ES-I3 (cell line): Measurements from ENCODE around the gene SMCO4.

Experiments
- H3K36me3 ChIP-seq: 2 replicates; pipeline ENCODE4 v1.6.1; 2013; ENCODE audit warnings: mild to moderate bottlenecking, low read length, control low read depth, moderate library complexity; ENCODE audit not compliant: insufficient read depth
- H3K4me1 ChIP-seq: 2 replicates; pipeline ENCODE4 v1.6.1; 2013; ENCODE audit warnings: mild to moderate bottlenecking, control low read depth, low read length; ENCODE audit not compliant: insufficient read depth
- H3K9ac ChIP-seq: 2 replicates; pipeline ENCODE4 v1.6.1; 2013; ENCODE audit warnings: low read depth, mild to moderate bottlenecking, low read length, moderate library complexity
- H3K9me3 ChIP-seq: 2 replicates; pipeline ENCODE4 v1.6.1; 2013; ENCODE audit warnings: mild to moderate bottlenecking, low read length, moderate library complexity; ENCODE audit not compliant: control insufficient read depth, insufficient read depth

SMCO4 gene

GRCh38 chr11:93514712-93515111, 28.5 kb downstream of the SMCO4 start:
- Histone ChIP-seq H3K4me1 (no peaks in the 10 kb centered on the region), H3K36me3 (no peaks in the 10 kb centered on the region; the same call in 1 of the 2 replicates), H3K9ac (no peak overlapping the region), H3K9me3 (no peaks in the 10 kb centered on the region)

DNA sequence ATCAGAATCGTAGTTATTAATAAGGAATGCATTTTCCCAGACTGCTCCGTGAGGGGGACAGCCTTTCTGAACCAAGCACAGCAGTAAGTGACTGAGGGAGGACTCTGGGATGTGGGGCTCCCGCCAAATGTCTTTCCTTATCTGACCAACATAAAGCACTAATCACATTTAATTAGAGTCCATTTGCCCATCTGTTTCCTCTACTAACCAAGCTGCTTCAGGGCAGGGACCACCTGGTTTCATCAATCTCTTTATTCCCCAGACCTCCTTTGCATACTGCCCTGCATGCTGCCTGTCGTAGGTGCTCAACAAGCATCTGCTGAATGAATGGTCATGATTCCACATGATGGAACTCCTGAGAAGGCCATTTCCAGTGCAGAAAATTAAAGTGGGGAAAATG, 29.4 kb downstream of the SMCO4 start:
- Histone ChIP-seq H3K9me3 (no peaks in the 10 kb centered on the region), H3K9ac (no peak overlapping the region), H3K4me1 (no peaks in the 10 kb centered on the region), H3K36me3 (no peaks in the 10 kb centered on the region)

- Histone ChIP-seq H3K9me3 (no peaks in the 10 kb centered on the region), H3K36me3 (no peaks in the 10 kb centered on the region), H3K4me1 (no peaks in the 10 kb centered on the region), H3K9ac (no peak overlapping the region)
Measured at GRCh38 chr11:93512949-93513667, 30.1 kb downstream of the SMCO4 start.

DNA sequence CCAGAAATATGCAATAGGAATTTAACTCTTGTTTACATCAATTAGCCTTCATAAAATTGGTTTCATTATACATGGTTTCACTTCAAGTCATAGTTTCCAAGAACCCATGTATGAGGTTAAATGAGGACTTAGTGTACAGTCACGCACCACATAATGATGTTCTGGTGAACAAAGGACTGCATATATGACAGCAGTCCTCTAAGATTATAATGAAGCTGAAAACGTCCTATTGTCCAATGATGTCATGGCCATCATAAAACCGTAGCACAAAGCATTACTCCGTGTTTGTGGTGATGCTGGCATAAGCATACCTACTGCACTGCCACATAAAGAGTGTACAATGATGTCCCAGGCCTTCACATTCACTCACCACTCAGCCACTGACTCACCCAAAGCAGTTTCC, 31.1 kb downstream of the SMCO4 start:
- Histone ChIP-seq H3K9me3 (no peaks in the 10 kb centered on the region), H3K36me3 (no peaks in the 10 kb centered on the region), H3K9ac (no peak overlapping the region), H3K4me1 (no peaks in the 10 kb centered on the region)

- no peaks in the 10 kb centered on the region for H3K36me3 ChIP-seq
- H3K4me1 ChIP-seq, result no peaks in the 10 kb centered on the region
- no peaks in the 10 kb centered on the region for H3K9me3 ChIP-seq
- no peak overlapping the region for H3K9ac ChIP-seq
Measured at GRCh38 chr11:93510196-93510873, 32.9 kb downstream of the SMCO4 start.

DNA sequence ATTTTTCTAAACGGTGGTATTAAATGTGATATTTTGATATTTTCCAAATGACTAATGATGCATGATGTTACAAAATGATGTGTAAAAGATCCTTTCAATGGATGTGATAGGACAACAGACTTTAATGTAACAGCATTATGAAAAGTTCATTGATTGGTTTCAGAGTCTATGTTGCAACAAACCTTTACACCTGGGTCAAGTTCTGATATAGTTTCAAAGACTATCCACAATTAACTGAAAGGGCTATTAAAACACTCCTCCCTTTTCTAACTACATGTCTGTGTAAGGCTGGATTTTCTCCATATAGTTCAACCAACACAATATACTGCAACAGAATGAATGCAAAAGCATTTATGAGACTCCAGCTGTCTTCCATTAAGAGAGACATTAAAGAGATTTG, 35.7 kb downstream of the SMCO4 start:
- Histone ChIP-seq H3K9ac (no peak overlapping the region), H3K36me3 (no peaks in the 10 kb centered on the region), H3K9me3 (no peaks in the 10 kb centered on the region), H3K4me1 (no peaks in the 10 kb centered on the region)

GRCh38 chr11:93505703-93506102, 37.5 kb downstream of the SMCO4 start:
- H3K36me3 ChIP-seq, result no peaks in the 10 kb centered on the region
- no peaks in the 10 kb centered on the region for H3K4me1 ChIP-seq

GRCh38 chr11:93504110-93505095, 38.8 kb downstream of the SMCO4 start:
- Histone ChIP-seq H3K4me1 (peaks cover 5% of the 10 kb centered on the region), H3K9ac (no peak overlapping the region), H3K36me3 (no peaks in the 10 kb centered on the region), H3K9me3 (no peaks in the 10 kb centered on the region)

More at GRCh38 chr11:93505703-93506102, 37.5 kb downstream of the SMCO4 start:
- Histone ChIP-seq H3K9me3 (no peaks in the 10 kb centered on the region), H3K9ac (no peak overlapping the region)

DNA sequence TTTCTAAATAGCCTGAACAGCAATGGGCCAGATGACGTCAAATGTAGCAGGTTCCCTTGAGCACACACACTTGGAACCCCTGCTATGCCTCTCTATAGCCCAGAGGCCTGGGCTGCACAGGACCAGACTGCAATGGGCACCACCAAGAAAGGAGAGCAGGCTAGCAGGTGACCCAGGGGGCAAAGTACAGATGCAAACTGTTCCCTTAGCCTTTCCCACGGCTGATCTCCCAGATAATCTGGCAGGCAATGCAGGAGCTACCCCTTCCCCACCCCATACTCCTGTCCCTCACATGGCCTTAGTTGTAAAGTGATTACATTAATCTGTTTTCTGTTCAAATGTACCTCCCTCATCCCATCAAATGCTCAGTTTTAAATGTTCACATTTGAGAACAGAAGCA, 41.3 kb downstream of the SMCO4 start:
- H3K4me1 ChIP-seq, result peaks cover 26% of the 10 kb centered on the region
- no peaks in the 10 kb centered on the region for H3K9me3 ChIP-seq
- no peaks in the 10 kb centered on the region for H3K36me3 ChIP-seq
- no peak overlapping the region for H3K9ac ChIP-seq

GRCh38 chr11:93500759-93501158, 42.4 kb downstream of the SMCO4 start:
- no peak overlapping the region for H3K9ac ChIP-seq
- H3K4me1 ChIP-seq, result peaks cover 26% of the 10 kb centered on the region
- no peaks in the 10 kb centered on the region for H3K9me3 ChIP-seq
- no peaks in the 10 kb centered on the region for H3K36me3 ChIP-seq

- H3K4me1 ChIP-seq, result peaks cover 26% of the 10 kb centered on the region
- no peaks in the 10 kb centered on the region for H3K9me3 ChIP-seq
- no peak overlapping the region; the same call in 1 of the 2 replicates for H3K9ac ChIP-seq
- H3K36me3 ChIP-seq, result no peaks in the 10 kb centered on the region
Measured at GRCh38 chr11:93498641-93499040, 44.5 kb downstream of the SMCO4 start.

DNA sequence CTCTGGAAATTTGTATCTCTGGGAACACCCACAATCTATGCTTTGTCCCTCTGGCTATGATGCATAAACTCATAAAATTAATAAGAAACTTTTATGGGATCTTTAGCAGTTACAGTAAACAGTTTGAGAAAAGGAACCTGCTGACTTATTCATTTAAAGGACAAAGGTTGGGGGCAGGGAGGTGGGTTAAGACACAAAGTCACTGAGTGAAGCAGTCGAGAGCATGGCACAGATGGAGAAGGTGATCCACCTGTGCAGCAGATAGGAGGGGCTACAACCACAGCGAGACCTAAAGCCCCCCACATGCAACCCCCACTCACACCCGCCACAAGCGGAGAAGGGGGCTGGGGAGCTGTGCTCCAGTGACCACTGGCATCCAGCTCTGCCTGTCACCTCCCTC, 45.0 kb downstream of the SMCO4 start:
- Histone ChIP-seq H3K9me3 (no peaks in the 10 kb centered on the region; the same call in 1 of the 2 replicates), H3K4me1 (peaks cover 26% of the 10 kb centered on the region), H3K9ac (no peak overlapping the region), H3K36me3 (no peaks in the 10 kb centered on the region)

GRCh38 chr11:93497596-93497995, 45.6 kb downstream of the SMCO4 start:
- Histone ChIP-seq H3K9ac (no peak overlapping the region), H3K36me3 (no peaks in the 10 kb centered on the region)

GRCh38 chr11:93494357-93494756, 48.8 kb downstream of the SMCO4 start:
- no peaks in the 10 kb centered on the region for H3K36me3 ChIP-seq
- peaks cover 44% of the 10 kb centered on the region for H3K4me1 ChIP-seq
- H3K9ac ChIP-seq, result no peak overlapping the region
- no peaks in the 10 kb centered on the region; the same call in 1 of the 2 replicates for H3K9me3 ChIP-seq

More at GRCh38 chr11:93497596-93497995, 45.6 kb downstream of the SMCO4 start:
- Histone ChIP-seq H3K9me3 (no peaks in the 10 kb centered on the region; the same call in 1 of the 2 replicates), H3K4me1 (peaks cover 26% of the 10 kb centered on the region)
